GM12878 (cell line): Measurements from ENCODE around the gene MMP11. TPM values are rescaled to one million over a fixed set of nuclear protein-coding genes. Genes with fewer than 3 reads are reported as not detected.

ENCODE experiments used
- BRCA1 ChIP-seq: IDR thresholded peaks from 2 replicates; pipeline ENCODE4 v1.6.1; 2011; ENCODE audit warnings: low read depth, low read length, improper control_type of control experiment
- CBX5 ChIP-seq: sonication (generic); IDR thresholded peaks from 2 replicates; pipeline ENCODE4 v1.6.1; 2016; ENCODE audit warnings: low read depth, moderate library complexity, mild to moderate bottlenecking, inconsistent platforms
- CTCF ChIP-seq, 3 experiments: IDR thresholded peaks in 2 of 3; conservative IDR thresholded peaks in 1 of 3; 2 replicates each; pipeline ENCODE4 v1.5.1; 2011; ENCODE audit warnings: low read depth in 3 of 3, low read length in 3 of 3, mild to moderate bottlenecking in 3 of 3, control low read depth in 2 of 3, moderate library complexity in 2 of 3, inconsistent platforms in 1 of 3, mixed read lengths in 1 of 3; ENCODE audit not compliant: control insufficient read depth in 2 of 3, insufficient read depth in 1 of 3; ENCODE audit errors: extremely low read depth in 1 of 3
- EP300 ChIP-seq, 2 experiments: fragments of 150-350 bp in 1 of 2; IDR thresholded peaks; 2 replicates each; pipeline ENCODE4 v1.6.1; 2011 to 2012; ENCODE audit warnings: low read depth in 2 of 2, low read length in 2 of 2, borderline replicate concordance in 1 of 2, improper control_type of control experiment in 1 of 2, inconsistent platforms in 1 of 2; ENCODE audit not compliant: control insufficient read depth in 1 of 2
- KDM1A ChIP-seq: fragments of 200-600 bp; sonication (generic); IDR thresholded peaks from 2 replicates; pipeline ENCODE4 v1.6.1; 2016; ENCODE audit warnings: borderline replicate concordance
- MYB ChIP-seq: fragments of 150-350 bp; IDR thresholded peaks from 2 replicates; pipeline ENCODE4 v1.6.1; 2014; ENCODE audit warnings: mild to moderate bottlenecking, low read depth, low read length, borderline replicate concordance
- MYC ChIP-seq: IDR thresholded peaks from 2 replicates; pipeline ENCODE4 v1.6.1; 2011; ENCODE audit warnings: mild to moderate bottlenecking, low read length, moderate library complexity, inconsistent platforms; ENCODE audit not compliant: insufficient read depth, insufficient replicate concordance, insufficient read length, severe bottlenecking
- PAX5 ChIP-seq: IDR thresholded peaks from 2 replicates; pipeline ENCODE4 v1.6.1; 2011; ENCODE audit warnings: low read depth, low read length, borderline replicate concordance
- RBBP5 ChIP-seq: fragments of 200-600 bp; sonication (generic); conservative IDR thresholded peaks from 2 replicates; pipeline ENCODE4 v1.6.1; 2016
- SIN3A ChIP-seq: IDR thresholded peaks from 2 replicates; pipeline ENCODE4 v1.6.1; 2012; ENCODE audit warnings: low read depth, low read length, improper control_type of control experiment
- WRNIP1 ChIP-seq: IDR thresholded peaks from 2 replicates; pipeline ENCODE4 v1.6.1; 2011; ENCODE audit warnings: low read depth, low read length, improper control_type of control experiment, borderline replicate concordance
- ZBED1 ChIP-seq: IDR thresholded peaks from 2 replicates; pipeline ENCODE4 v1.6.1; 2016; ENCODE audit warnings: borderline replicate concordance
- ZNF24 ChIP-seq: fragments of 450-650 bp; IDR thresholded peaks from 2 replicates; pipeline ENCODE4 v1.6.1; 2017; ENCODE audit warnings: antibody characterized with exemption, mild to moderate bottlenecking
- ZNF384 ChIP-seq: IDR thresholded peaks from 2 replicates; pipeline ENCODE4 v1.6.1; 2012; ENCODE audit warnings: low read depth, mild to moderate bottlenecking, low read length, improper control_type of control experiment, borderline replicate concordance
- ZNF687 ChIP-seq: fragments of 450-650 bp; IDR thresholded peaks from 2 replicates; pipeline ENCODE4 v1.6.1; 2017; ENCODE audit warnings: mild to moderate bottlenecking, moderate library complexity
- polyA plus RNA-seq, 11 experiments: library from polyadenylated mRNA; depleted of rRNA in 4 of 11; unstranded in 6 of 11; stranded (reverse) in 5 of 11; fragments of >200 nt; fragmentation: Nextera tagmentation in 4 of 11; fragmentation: Illumina TruSeq in 1 of 11; extraction: Ambion mirVana in 4 of 11; extraction: Trizol in 1 of 11; gene quantifications; 1 replicate in 1 of 11; 2 replicates in 10 of 11; pipeline versions ENCODE4 v1.2.1 to v1.2.3, GENCODE V29; 2011 to 2016; ENCODE audit warnings: inconsistent platforms in 2 of 11, missing spikeins in 2 of 11, low read depth in 1 of 11
- total RNA-seq, 4 experiments: library from RNA; depleted of rRNA in 3 of 4; stranded (reverse); fragments of >200 nt in 3 of 4; fragmentation: Illumina TruSeq in 1 of 4; extraction: Trizol in 1 of 4; gene quantifications; 2 replicates each; pipeline versions ENCODE4 v1.2.1 to v1.2.3, GENCODE V29; 2013 to 2021
- TF ChIP-seq, protein P1 (sequence below): IDR thresholded peaks from 2 replicates; pipeline ENCODE4 v1.6.1; 2011; ENCODE audit warnings: borderline replicate concordance, low read depth, mild to moderate bottlenecking, moderate library complexity, low read length; ENCODE audit not compliant: insufficient read depth, poor library complexity, severe bottlenecking
- TF ChIP-seq, protein P2 (sequence below): fragments of 450-650 bp; formaldehyde crosslinking; IDR thresholded peaks from 2 replicates; pipeline ENCODE4 v1.4.0; 2022; ENCODE audit warnings: mild to moderate bottlenecking, moderate library complexity

MMP11 gene
- total and polyA plus RNA-seq, 10 of the 15 experiments (the other 5 are each of a cell fraction or from before 2014, with no cell fraction given) = 0.03 to 1.1 (median 0.31) TPM; not detected in 2

DNA sequence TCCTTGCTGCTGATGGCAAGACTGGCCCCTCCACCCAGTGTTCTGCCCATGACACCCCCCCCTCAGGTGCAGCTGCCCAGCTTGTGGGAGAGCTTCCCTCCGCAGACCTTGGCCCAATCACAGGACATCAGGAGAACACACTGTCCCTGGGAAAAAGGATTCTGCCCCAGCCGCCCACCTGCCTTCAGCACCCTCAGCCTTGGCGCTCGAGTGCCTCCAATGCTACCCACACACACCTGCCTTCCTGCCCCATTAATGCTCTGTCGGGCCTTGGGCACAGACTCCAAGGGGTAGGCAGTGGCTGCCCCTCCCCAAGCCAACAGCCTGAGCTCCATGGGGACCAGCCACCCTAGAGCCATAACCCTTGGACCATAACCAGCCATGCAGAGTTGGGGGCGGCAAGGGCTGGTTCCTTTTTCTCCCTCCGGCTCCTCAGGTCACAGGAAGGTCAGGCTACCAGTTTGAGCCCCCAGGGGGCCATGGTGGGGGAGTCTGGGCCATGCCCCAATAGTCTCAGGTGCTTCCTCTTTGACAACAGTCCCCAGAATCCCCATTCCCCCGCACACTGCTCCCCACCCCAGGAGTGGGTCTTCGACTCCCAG is 20.5 kb upstream of the MMP11 start (continued):
- TF ChIP-seq EP300 (IDR thresholded peaks at IDR 0.05; ENCODE audit: borderline replicate concordance in 1 of 2, control insufficient read depth in 1 of 2, low read depth in 2 of 2, low read length in 2 of 2) = 0 out of 4 replicates have a peak, but pooled peaks of 1 of the 2 experiments have one; percentile 19
- TF ChIP-seq RBBP5 = no peak
- no peak for TF ChIP-seq BRCA1
- TF ChIP-seq ZNF24 = no peak
- no peak for TF ChIP-seq SIN3A
- no peak for TF ChIP-seq ZNF384
- TF ChIP-seq CTCF (IDR thresholded peaks at IDR 0.05 in 2 of 3, conservative IDR thresholded peaks at IDR 0.05 in 1 of 3; ENCODE audit: control insufficient read depth in 2 of 3, extremely low read depth in 1 of 3, insufficient read depth in 1 of 3, low read depth in 3 of 3, low read length in 3 of 3) = peak in 1 of 3 experiments; percentile 9; a peak in 1 of 6 replicates
- no peak for TF ChIP-seq ZBED1
- no peak for TF ChIP-seq KDM1A
- peak; percentile 52; the same call in 1 of the 2 replicates for TF ChIP-seq PAX5
- no peak for TF ChIP-seq ZNF687
- TF ChIP-seq, protein P1, sequence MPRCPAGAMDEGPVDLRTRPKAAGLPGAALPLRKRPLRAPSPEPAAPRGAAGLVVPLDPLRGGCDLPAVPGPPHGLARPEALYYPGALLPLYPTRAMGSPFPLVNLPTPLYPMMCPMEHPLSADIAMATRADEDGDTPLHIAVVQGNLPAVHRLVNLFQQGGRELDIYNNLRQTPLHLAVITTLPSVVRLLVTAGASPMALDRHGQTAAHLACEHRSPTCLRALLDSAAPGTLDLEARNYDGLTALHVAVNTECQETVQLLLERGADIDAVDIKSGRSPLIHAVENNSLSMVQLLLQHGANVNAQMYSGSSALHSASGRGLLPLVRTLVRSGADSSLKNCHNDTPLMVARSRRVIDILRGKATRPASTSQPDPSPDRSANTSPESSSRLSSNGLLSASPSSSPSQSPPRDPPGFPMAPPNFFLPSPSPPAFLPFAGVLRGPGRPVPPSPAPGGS = peak; percentile 37
- no peak for TF ChIP-seq WRNIP1
- TF ChIP-seq CBX5 = no peak
- TF ChIP-seq, protein P2, sequence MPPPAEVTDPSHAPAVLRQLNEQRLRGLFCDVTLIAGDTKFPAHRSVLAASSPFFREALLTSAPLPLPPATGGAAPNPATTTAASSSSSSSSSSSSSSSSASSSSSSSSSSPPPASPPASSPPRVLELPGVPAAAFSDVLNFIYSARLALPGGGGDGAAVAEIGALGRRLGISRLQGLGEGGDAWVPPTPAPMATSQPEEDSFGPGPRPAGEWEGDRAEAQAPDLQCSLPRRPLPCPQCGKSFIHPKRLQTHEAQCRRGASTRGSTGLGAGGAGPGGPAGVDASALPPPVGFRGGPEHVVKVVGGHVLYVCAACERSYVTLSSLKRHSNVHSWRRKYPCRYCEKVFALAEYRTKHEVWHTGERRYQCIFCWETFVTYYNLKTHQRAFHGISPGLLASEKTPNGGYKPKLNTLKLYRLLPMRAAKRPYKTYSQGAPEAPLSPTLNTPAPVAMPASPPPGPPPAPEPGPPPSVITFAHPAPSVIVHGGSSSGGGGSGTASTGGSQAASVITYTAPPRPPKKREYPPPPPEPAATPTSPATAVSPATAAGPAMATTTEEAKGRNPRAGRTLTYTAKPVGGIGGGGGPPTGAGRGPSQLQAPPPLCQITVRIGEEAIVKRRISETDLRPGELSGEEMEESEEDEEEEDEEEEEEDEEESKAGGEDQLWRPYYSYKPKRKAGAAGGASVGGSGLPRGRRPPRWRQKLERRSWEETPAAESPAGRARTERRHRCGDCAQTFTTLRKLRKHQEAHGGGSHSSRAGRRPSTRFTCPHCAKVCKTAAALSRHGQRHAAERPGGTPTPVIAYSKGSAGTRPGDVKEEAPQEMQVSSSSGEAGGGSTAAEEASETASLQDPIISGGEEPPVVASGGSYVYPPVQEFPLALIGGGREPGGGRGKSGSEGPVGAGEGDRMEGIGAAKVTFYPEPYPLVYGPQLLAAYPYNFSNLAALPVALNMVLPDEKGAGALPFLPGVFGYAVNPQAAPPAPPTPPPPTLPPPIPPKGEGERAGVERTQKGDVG (CRISPR knock-in tag) = no peak
- TF ChIP-seq MYB = no peak
- TF ChIP-seq MYC = no peak
